Measurements from ENCODE around the gene SFMBT2.

Gene SFMBT2

DNA sequence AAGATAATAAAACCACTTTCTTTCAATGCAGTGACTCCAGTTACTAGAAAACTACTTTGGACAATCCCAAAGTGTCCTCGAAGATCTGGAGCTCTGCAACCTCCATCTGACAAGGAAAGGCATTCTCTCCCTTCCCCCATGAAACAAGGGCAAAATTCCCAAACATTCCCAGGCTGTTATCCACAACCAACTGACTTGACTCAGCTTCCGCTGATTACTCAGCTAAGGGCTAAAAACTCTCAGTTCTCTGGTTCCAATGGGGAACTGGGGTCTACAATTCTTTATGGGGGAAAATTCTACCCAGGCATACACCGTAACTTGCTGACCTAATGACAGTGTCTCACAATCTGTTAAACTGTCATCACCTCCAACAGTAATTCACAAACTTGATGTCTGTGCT is 48.4 kb downstream of the SFMBT2 start:
- no peak for FAIRE-seq

DNA sequence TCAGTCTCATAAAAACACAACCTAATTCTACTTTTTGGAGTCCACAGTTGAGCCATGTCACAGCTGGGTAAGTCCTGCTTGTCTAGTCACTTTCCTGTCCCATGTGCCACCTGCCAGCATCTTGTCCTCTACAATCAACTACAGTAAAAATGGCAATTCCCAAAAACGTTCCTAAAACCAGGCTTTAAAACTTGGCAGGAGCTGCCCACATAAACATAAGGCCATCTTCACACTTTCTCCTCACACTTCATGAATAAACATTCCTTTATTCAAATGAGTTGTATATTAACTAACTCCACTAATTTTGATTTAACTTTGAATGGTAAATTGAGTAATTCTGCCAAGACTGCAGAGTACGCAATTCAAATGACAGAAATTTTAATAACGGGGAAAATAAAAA is 49.5 kb downstream of the SFMBT2 start:
- no peak for FAIRE-seq

DNA sequence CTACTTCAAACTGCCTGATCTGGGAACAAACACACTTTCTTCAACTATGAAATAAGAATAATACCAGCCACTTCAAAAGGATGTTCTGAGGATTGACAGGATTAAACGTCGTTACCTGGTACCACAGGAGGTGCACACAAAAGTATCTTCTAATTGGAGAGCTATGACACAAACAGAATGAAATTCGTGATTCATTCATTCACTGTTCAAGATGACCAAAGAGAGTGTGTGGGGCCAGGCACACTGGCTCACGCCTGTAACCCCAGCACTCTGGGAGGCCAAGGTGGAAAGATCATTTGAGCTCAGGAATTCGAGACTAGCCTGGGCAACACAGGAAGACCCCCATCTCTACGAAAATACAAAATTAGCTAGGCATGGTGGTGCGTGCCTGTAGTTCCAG is 50.9 kb downstream of the SFMBT2 start:
- FAIRE-seq: no peak

DNA sequence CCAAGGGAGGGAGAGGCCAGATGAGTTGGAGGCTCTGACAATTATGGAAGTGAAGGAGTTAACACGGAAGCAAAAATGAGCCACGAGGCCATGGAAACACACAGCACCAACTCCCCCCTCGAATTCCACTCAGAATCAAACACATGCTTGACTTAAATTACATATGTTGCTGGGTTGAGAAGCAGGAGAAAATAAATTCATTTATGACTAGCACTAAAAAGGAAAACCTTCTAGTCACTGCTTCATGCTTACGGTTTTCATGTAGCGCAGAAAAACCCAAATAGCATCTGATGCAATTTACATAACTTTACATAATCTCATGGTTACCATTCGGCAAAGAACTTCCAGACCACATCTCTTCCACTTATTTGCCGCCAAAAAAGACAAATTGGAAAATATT is 51.5 kb downstream of the SFMBT2 start:
- no peak for FAIRE-seq

DNA sequence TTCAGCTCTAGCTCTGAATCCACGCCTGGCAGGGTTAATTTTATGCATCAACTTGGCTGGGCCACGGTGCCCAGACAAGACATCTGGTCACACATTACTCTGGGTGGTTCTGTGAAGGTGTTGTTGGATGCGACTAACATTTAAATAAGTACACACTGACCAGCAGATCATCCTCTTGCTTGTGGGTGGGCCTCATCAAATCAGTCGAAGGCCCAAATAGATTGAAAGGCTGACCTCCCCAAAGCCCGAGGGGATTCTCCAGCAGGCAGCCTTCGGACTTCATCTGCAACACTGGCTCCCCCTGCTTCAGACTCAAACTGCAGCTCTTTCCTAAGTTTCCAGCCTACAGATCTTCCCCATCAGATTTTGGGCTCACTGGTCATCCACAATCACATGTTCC is 53.6 kb downstream of the SFMBT2 start:
- no peak for FAIRE-seq

DNA sequence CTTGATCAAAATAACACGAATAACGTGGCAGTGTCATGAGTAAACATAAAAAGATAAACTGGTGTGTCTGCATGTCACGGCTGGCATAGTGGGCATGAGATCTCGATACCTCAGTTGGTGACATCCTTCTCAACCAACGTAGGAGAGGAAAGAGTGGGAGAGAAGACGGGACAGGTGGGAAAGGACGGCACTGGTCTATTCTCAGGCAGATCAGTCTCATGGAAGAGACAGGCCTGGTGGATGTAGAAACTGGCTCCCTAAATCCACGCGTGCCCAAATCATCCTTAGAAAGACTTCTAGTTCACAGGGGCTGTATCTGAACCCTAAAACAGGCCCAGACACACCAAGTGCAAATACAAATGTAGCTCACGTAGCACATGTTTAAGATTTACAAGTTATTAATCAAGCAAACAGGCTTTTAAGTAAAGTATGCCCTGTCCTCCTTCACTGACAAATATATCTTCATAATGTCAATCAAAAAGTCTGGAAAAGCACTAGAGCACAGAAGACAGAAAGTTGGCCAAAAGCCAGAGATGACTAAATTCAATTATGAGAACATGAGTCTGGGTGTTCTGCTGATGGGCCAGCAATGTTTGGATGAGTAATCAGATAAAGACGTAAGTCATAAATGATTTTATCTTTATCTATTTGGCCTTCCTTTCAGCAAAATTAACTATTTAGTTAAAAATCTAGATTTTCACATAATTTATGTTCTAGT is 56.3 kb downstream of the SFMBT2 start:
- no peak for FAIRE-seq

DNA sequence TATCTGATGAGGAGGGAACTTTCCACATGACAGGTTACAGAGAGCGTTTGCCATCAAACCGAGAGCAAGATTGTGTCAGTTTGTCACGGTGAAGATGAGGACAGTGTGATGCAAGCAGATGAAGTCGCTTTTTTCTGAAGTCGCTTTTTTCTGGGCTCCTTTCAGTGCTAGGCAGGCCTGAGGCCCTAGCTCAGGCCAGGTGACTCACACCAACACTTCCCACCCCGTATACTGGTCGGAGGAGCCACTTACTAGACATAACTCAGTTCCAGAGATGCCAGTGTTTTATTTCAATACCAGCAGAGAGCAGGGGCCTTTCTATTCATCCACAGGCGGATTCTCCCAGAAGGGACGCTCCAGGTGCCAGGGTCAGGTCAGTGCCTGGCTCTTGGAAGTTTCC is 58.9 kb downstream of the SFMBT2 start:
- FAIRE-seq: no peak

DNA sequence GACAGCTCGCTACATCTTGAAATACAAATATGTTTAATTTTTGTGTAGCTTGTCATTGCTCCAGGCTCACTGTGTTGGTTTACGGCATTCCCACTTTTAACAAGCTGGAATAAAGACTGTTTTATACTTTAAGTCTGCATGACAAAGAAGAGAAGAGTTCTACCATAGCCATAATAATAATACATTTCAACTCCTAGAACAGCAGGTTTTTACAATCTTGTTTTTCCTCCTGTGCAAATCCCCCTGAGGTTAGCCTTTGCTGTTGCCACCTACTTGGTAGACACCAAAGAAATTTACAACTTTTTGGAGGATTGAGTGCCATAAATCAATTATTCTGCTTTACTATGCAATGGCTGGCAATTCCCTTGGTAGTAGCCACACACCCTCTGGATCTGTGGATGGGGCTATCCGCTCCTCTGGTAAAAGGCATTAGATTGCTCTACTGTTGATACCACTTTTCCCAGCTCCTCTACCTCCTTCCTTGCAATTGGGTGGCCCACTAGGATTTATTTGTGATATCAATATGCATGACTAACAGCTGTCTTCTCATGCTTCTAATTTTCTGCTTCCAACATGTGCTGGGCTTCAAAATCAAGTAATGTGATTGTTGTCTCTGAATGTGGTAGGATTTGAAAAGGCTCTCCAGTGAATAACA is 60.2 kb downstream of the SFMBT2 start:
- no peak for FAIRE-seq

DNA sequence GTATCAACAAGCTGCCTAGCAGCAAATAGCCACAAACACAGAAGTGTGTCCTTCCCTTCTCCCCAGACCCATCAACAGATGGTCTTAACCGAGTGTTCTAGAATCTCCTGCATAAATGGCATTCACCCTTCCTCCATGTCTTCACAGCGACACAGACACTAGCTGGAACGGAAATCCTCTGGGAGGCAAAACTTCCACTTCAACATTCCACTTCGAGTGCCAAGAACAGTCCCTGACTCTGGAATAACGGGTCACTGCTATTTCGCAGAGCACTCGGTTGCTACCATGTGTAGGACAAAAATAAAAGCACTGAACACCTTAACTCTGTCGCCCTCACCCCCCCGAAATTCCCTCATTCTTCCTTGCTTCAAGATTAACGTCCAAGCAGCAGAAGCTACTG is 65.1 kb downstream of the SFMBT2 start:
- FAIRE-seq: no peak

DNA sequence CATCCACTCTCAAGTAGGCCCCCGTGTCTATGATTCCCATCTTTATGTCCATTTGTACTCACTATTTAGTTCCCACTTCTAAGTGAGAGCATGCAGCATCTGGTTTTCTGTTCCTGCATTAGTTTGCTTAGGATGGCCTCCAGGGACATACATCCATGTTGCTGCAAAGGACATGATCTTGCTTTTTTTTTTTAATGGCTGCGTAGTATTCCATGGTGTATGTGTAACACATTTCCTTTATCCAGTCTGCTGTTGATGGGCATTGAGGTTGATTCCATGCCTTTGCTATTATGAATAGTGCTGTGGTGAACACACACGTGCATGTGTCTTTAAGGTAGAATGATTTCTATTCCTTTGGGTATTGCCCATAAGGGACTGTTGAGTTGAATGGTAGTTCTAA is 67.8 kb downstream of the SFMBT2 start:
- FAIRE-seq: no peak

DNA sequence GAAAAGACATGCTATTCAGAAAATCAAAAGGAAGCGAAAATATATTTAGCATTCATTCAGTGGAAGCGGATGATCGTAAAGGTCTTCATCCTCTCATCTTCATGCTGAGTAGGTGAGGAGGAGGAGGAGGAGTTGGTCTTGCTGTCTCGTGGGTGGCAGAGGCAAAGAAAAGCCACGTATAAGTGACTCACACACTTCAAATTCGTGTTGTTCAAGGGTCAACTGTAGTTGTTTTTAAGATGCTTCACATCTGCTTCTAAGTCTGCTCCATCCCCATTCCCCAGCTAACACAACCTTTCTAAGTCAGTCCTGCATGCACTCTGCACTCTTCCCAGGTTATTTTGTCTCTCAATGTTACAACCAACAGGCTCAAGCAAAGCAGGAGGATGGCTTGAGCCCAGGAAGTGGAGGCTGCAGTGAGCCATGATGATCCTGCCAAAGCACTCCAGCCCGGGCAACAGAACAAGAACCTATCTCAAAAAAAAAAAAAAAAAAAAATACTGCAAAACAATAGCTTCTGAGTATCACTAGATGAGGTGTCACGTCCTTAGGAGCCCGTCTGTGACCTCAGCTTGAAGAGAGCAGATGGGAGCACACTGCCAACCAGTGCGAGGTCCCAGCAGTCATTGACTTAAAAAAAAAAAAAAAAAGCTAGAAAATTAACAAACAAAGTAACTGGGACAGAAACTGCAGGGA is 70.5 kb downstream of the SFMBT2 start:
- no peak for FAIRE-seq

DNA sequence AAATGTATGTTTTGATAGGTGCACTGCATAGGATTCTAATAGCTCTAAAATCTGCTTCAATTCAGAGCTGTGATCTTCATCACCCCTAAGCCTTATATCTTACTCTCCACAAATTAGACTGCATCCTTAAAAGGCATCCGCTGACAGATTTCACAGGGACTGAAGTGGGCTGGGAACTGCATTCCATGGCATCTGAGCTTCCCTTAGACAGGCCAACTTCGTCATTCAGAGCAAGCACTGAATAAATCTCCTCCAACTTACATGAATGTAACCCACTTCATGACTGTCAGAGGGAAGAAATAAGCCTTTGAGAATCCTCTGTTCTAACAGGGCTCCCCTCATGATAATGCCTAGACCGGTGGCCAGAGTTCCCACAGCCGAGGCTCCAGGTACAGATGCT is 71.3 kb downstream of the SFMBT2 start:
- no peak for FAIRE-seq

DNA sequence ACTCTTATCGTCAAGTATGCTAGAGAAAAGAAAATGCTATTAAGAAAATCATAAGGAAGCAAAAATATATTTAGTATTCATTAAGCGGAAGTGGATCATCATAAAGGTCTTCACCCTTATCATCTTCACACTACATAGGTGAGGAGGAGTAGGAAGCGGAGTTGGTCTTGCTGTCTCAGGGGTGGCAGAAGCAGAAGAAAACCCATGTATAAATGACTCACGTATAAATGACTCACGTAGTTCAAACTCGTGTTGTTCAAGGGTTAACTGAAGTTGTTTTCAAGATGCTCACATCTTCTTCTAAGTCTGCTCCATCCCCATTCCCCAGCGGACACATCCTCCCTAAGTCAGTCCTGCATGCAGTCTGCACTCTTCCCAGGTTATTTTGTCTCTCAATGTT is 72.4 kb downstream of the SFMBT2 start:
- FAIRE-seq: no peak

DNA sequence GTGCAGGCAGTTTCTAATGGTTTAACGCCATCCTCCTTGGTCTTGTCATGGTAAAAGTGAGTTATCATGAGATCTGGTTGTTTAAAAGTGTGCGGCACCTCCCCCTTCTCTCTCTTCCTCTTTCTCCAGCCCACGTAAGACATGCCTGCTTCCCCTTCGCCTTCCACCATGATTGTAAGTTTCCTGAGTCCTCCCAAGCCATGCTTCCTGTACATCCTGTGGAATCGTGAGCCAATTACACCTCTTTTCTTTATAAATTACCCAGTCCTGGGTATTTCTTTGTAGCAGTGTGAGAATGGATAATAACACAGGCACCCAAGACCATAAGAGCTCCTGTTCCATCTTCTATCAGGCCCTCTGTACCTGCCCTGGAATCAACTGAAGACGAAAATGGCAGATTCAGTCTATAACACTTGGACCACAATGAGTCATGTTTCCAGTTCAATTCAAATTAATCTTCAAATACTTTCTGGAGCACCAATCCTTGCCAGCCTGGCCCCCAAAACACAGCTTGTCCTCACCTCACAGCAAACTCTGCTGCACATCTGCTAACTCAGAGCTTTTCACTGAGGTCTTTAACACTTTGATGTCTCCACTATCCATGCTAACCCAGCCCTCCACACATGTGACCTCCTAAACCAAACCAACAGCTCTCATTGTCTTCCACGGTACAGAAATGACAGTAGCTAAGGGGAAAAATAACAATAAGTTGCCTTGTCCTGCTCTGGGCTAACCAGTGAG is 73.2 kb downstream of the SFMBT2 start:
- no peak for FAIRE-seq

DNA sequence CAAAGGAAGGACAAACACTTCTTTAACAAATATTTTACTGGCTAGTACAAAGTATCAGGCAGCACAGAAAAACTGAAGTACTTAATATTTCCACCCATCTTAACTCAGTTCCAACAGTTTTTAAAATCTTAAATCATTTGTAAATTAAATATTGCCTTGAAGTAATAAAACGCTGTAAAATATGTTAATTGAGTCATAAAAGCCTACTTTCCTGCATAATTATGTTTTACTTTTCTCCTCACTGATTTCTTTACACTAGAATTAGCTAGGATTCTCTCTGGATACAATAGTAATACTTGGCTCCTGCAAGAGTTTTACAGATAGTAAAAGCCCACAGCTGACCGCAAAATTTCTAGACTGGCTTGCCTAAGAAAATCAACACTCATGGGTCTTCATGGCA is 74.9 kb downstream of the SFMBT2 start:
- FAIRE-seq: peak; percentile 37

DNA sequence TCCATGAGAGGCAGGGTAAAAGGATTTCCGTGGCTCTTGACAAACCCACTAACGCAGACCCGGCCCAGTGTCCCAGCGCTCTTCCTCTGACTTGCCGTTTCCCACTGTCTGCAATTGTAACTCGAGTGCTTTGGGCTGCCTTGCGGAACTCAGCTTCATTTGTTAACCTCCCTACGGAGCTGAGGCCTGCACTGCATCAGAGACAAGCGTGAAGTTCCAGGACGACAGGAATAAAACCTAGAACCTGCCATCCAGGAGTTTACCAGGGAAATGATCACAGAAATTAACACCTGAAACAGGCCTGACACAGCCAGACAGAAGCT is 76.2 kb downstream of the SFMBT2 start:
- no peak for FAIRE-seq

DNA sequence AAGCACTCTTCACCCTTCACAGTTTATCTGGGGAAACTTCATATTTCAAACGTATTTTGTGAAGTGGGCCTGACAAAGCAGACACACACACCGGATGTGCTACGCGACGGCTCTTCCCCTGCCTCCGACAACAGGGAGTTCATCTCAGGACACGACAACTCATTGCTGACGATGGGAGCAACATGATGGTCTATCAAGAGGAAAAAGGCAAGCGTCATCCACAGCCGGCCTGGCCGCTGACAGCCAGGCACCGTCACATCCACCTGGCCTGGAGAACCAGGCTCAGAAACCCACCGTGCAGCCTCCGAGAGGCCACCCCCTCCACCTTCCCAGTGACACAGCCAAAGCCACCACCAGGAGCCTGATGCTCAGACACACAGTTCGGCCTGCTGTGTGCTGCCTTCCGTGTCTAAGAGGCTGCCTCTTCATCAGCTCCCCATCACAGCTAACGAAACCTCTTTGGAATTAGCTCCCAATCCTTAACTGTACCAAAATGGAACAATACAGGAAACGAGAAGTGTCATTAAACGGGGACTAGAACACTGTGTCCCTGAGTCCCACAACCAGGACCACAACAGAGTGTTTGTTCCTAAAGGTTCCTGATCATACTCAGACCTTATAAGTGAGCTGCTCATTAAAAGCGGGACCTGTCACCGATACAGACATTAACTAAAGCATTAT is 76.7 kb downstream of the SFMBT2 start:
- no peak for FAIRE-seq

DNA sequence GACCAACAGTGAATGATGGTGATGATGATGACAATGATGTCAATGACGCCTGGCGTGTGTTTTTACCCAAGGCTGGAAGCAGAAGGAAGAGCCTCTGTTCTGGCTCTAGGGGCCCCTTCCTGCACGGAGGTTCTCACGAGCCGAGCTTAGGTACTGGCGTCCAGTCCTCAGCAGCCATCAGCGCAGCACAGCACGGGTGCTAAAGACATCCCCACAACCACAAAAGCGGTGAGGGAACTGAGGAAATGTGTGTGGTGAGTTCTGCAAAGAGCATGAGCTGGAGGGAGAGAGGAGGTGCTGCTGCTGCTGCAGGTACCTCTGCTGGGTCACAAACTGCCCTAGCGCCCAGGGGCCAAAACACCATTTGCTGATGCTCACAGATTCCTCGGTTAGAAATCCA is 81.6 kb downstream of the SFMBT2 start:
- FAIRE-seq: no peak

DNA sequence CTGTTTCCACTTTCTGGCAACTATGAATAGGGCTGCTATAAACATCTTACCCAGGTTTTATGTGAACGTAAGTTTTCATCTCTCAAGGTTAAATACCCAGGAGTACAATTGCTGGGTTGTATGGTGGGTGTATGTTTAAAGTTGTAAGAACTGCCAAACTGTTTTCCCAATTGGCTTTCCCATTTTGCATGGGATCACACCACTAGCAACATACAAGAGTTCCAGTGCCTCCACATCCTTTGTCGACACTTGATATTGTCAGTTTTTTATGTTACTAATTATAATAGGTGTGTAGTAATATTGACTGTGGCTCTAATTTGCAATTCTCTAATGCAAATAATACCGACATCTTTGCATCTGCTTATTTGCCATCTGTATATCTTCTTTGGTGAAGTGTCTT is 82.9 kb downstream of the SFMBT2 start:
- no peak for FAIRE-seq

DNA sequence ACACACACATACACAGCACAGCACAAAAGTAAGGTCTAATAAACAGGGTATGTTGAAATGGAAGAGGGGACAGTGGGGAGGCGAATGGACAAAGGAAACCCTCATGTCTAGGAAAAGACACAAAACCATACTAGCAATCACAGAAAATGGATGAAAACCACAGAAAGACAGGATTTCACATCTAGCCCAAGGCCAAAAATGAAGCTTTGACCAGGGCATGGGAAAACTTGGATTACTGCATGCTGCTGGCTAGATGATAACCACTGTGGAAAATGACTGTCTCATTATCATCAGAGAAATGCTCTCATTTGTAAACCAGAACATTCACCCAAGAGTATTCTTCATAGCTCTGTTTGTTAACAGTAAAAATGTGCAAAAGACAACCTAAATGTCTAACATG is 88.2 kb downstream of the SFMBT2 start:
- no peak for FAIRE-seq

DNA sequence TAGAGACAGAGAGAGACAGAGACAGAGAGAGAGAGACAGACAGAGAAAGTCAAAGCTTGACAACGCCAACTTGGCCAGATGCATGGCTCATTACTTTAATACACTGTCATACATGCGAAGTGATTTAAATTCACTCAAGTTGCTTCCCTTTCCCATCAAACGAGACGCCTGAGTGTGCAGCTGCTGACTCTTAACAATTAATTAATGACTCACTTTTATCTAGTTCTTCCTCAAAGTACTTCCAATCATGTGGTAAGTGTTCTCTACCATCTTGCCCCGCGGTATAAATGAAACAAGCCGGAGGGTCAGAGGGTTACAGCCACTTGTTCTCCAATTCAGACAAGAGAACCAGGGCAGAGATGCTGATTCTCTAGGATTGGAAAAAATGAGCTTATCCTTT is 90.8 kb downstream of the SFMBT2 start:
- FAIRE-seq: no peak

DNA sequence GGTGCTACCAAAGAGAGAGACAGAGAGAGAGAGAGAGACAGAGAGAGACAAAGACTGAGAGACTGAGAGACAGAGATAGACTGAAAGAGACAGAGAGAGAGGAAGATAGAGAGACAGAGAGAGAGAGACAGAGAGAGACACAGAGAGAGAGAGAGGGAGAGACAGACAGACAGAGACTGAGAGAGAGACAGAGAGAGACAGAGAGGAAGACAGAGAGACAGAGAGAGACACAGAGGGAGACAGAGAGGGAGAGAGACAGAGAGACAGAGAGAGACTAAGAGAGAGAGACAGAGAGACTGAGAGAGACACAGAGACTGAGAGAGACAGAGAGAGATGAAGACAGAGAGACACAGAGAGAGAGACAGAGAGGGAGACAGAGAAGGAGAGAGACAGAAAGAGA is 91.2 kb downstream of the SFMBT2 start:
- no peak for FAIRE-seq

DNA sequence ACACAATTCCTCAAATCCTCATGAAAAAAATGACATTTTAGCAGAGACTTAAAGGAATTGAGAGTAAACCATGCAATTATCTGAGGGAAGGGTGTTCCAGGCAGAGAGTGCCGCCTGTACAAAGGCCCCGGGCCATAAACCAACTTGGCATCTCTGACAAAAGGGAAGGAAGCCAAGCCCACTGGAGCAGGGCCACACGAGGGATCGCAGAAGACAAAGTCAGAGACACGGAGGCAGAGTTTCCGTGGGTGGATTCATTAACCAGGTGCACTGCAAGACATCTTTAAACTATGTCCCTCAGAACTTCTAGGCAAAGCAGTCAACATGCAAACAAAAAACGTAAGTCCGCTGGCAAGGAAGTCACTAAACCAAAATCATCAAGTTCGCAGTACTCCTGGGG is 92.0 kb downstream of the SFMBT2 start:
- no peak for FAIRE-seq

Data from endometrium (tissue), 2 donors.